Kidney (tissue), 14 donors: ENCODE data around the gene HS1BP3. TPM values are rescaled to one million over a fixed set of nuclear protein-coding genes. Genes with fewer than 3 reads are reported as not detected.
A peak's percentile ranks its signal among the peaks of the same experiment; 100 is the strongest.

Source experiments
- DNase-seq, 5 donors: peaks; one replicate each; pipeline ENCODE4 v3.0.0-alpha.2; 2013 to 2020
- FAIRE-seq: peaks from 2 replicates; lab custom pipeline; 2012; peaks lifted over from hg19 to GRCh38; lab: Jason Lieb, UNC
- H3K27ac ChIP-seq, 2 donors: one replicate each; pipeline ENCODE4 v1.7.0; 2013; ENCODE audit warnings: low read depth in 2 of 2, low read length in 2 of 2, inconsistent platforms in 1 of 2
- H3K27me3 ChIP-seq: one replicate; pipeline ENCODE4 v1.7.1; 2013; ENCODE audit warnings: low read length, inconsistent platforms; ENCODE audit not compliant: control insufficient read depth, insufficient read depth
- H3K36me3 ChIP-seq, 3 donors: one replicate each; pipeline versions ENCODE4 v1.7.0 to v1.7.1; 2013; ENCODE audit warnings: low read length in 3 of 3, control low read depth in 1 of 3, inconsistent platforms in 1 of 3; ENCODE audit not compliant: insufficient read depth in 3 of 3, control insufficient read depth in 2 of 3
- H3K4me1 ChIP-seq, 3 donors: one replicate each; pipeline versions ENCODE4 v1.7.0 to v1.7.1; 2013; ENCODE audit warnings: low read length in 3 of 3, inconsistent platforms in 1 of 3, low read depth in 1 of 3; ENCODE audit not compliant: control insufficient read depth in 2 of 3, insufficient read depth in 2 of 3
- H3K4me3 ChIP-seq, 3 donors: one replicate each; pipeline versions ENCODE4 v1.7.0 to v1.8.1; 2013; ENCODE audit warnings: low read length in 3 of 3, control low read depth in 1 of 3, inconsistent platforms in 1 of 3
- H3K9ac ChIP-seq, 3 donors: one replicate each; pipeline versions ENCODE4 v1.7.0 to v1.7.1; 2013; ENCODE audit warnings: low read length in 3 of 3, control low read depth in 1 of 3, inconsistent platforms in 1 of 3
- H3K9me3 ChIP-seq, 3 donors: one replicate each; pipeline versions ENCODE4 v1.7.0 to v1.7.1; 2013; ENCODE audit warnings: low read length in 3 of 3, control low read depth in 1 of 3, inconsistent platforms in 1 of 3; ENCODE audit not compliant: control insufficient read depth in 2 of 3, insufficient read depth in 1 of 3
- CTCF ChIP-seq: IDR thresholded peaks from 3 replicates; pipeline ENCODE4 v1.5.1; 2012; ENCODE audit warnings: mild to moderate bottlenecking, moderate library complexity, borderline replicate concordance; ENCODE audit not compliant: insufficient read depth; ENCODE audit errors: extremely low read depth
- intact Hi-C: fragments of 100-400 bp; cut with DNase I; formaldehyde crosslinking; loops from one replicate; pipeline ENCODE4 v1.11.1; 2022
- polyA plus RNA-seq: library from polyadenylated mRNA; stranded (reverse); fragments of 350-450 nt; fragmentation: Illumina TruSeq; extraction: RNeasy Lipid Tissue Mini Kit (QIAGEN cat#74804); gene quantifications from one replicate; pipeline ENCODE4 v1.2.3, GENCODE V29; 2014; ENCODE audit warnings: low read depth, low replicate concordance; ENCODE audit not compliant: insufficient read depth
- total RNA-seq: library from RNA; stranded (reverse); fragmentation: NEBNext Ultra II Directional; extraction: Animal tissue kit (Norgen Biotek cat#: 25700); gene quantifications from one replicate; pipeline ENCODE4 v1.2.1, GENCODE V29; 2021
- donor health status: control.
- donor health status: control.
- donor health status: control.
- donor health status: control.
- donor health status: control.
- donor health status: DM: yes; HTN: yes; CAD: no.
- donor health status: Normal renal cell carcinoma (clear cell type).

The HS1BP3 gene
- total and polyA plus RNA-seq, 2 donors from 2014 or later: 35.5 to 37.5 TPM

DNA sequence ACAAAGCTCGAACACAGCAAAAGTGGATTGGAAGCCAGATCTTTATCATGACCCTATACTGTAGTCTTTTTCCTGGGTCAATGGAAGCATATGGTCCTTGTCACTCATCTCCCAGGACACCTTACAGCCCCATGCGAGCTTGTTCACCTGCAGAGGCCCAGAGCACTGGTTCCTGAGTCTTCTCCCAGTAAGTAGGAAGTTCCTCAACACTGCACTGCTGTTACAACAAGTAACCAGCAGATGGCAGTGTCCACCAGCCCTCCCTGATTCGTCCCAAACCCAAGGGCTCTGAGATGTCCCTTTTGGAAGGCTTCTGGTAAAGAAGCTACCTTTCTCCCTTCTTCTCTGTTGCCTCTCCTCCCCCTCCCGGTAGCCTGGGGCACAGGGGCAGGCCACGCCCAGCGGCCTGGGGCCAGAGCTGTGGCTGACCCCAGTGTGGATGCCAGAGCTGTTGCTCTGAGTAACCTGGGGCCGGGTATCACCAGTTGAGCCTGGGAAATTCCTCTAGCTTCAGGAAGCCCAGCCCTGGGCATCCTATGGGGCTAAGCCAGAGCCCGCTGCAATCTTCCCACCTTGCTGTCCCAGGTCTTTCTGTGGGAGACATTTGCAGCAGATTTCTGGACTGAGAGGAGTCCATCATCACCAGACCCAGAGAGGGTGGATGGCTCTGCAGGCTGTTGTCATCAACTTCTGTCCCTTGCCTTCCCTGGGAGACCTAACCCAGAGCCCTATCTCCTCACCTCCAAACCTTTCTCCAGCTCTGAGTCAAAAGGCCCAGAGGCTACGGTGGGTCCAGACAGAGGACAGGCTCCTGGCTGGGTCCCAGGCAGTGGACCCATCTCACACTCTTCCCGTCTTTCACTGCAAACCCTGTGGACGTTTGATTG, 10.8 kb upstream of the HS1BP3 start:
- no peak overlapping the region for H3K4me3 ChIP-seq
- no peaks in the 10 kb centered on the region for H3K9me3 ChIP-seq
- H3K36me3 ChIP-seq: no peaks in the 10 kb centered on the region
- no peak overlapping the region for H3K9ac ChIP-seq
- no peak overlapping the region for H3K27ac ChIP-seq
- DNase-seq: peak; percentile 78 to 90 (median 85)
- intact Hi-C loops: no loop called here
- peaks cover 30% of the 10 kb centered on the region for H3K27me3 ChIP-seq
- peaks cover 0 to 15% (median 5%) of the 10 kb centered on the region in 3 donors for H3K4me1 ChIP-seq
- TF ChIP-seq CTCF: peak; percentile 99
- no peak for FAIRE-seq

- Histone ChIP-seq H3K27ac (no peak overlapping the region), H3K9ac (no peak overlapping the region), H3K27me3 (peaks cover 29% of the 10 kb centered on the region), H3K4me3 (no peak overlapping the region), H3K36me3 (no peaks in the 10 kb centered on the region), H3K4me1 (peaks cover 0 to 10% (median 5%) of the 10 kb centered on the region in 3 donors), H3K9me3 (no peaks in the 10 kb centered on the region)
- DNase-seq (peak in 2 of 5 donors; percentile 35 to 43), FAIRE-seq (no peak)
- TF ChIP-seq CTCF: no peak
- intact Hi-C loops: no loop called here
Measured at GRCh38 chr2:20660506-20661420, 9.9 kb upstream of the HS1BP3 start.

DNA sequence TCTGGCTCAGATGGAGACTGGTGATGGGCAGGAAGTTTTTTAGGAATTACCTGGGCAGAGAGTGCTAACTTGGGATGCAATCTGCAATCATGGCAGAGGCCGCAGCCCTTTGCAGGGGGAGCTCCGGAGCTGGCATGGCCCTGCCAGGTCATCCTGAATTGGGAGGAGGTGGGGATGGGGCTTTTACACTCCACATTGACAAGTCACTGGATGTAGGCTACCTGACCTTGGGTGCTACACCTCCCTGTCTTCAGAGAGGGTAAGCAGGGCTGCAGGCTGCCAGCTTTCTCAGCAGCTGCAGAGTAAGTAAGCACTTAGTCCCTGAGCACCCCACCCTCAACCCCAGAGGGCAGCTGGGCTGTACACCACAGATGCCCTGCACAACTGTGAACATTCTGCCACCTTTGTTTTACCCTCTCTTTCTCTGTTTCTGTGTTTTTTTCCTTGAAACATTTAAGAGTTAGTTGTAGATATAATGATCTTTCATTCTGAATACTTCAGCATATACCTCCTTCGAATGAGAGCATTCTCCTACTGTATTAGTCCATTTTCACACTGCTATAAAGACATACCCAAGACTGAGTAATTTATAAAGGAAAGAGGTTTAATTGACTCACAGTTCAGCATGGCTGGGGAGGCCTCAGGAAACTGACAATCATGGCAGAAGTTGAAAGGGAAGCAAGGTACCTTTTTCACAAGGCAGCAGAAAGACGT, 6.8 kb upstream of the HS1BP3 start:
- Histone ChIP-seq H3K4me3 (no peak overlapping the region), H3K27me3 (peaks cover 9% of the 10 kb centered on the region), H3K9ac (no peak overlapping the region), H3K36me3 (no peaks in the 10 kb centered on the region), H3K27ac (no peak overlapping the region), H3K4me1 (no peaks in the 10 kb centered on the region), H3K9me3 (no peaks in the 10 kb centered on the region)
- no peak for TF ChIP-seq CTCF
- FAIRE-seq: no peak
- peak in 1 of 5 donors; percentile 49 for DNase-seq
- intact Hi-C loops: no loop called here
